Fibroblast of mammary gland (primary cell): Measurements from ENCODE around the gene MYH10.

Source experiments
- DNase-seq: peaks from one replicate; pipeline ENCODE4 v3.0.0-alpha.2; 2010; ENCODE audit warnings: low read depth
- H3K4me3 ChIP-seq: 2 replicates; pipeline ENCODE4 v1.5.1; 2011; ENCODE audit warnings: low read depth, mild to moderate bottlenecking, low read length, moderate library complexity; ENCODE audit not compliant: control insufficient read depth
- CTCF ChIP-seq: conservative IDR thresholded peaks from 2 replicates; pipeline ENCODE4 v1.5.1; 2011; ENCODE audit warnings: low read depth, low read length, inconsistent platforms; ENCODE audit not compliant: control insufficient read depth, insufficient read depth

Gene MYH10

GRCh38 chr17:8628172-8628571 lies 2.4 kb downstream of the MYH10 start:
- H3K4me3 ChIP-seq = no peak overlapping the region
- no peak for DNase-seq
- no peak for TF ChIP-seq CTCF

GRCh38 chr17:8623591-8623990 lies 6.9 kb downstream of the MYH10 start:
- H3K4me3 ChIP-seq = no peak overlapping the region
- no peak for DNase-seq
- TF ChIP-seq CTCF = no peak

- no peak overlapping the region for H3K4me3 ChIP-seq
- no peak for TF ChIP-seq CTCF
- no peak for DNase-seq
Observed at GRCh38 chr17:8622191-8622590, 8.3 kb downstream of the MYH10 start.

- TF ChIP-seq CTCF = no peak
- peak; percentile 77 for DNase-seq
- no peak overlapping the region for H3K4me3 ChIP-seq
Observed at GRCh38 chr17:8621585-8621984, 8.9 kb downstream of the MYH10 start.

GRCh38 chr17:8619294-8619693 lies 11.2 kb downstream of the MYH10 start:
- DNase-seq = no peak
- TF ChIP-seq CTCF = no peak
- no peak overlapping the region for H3K4me3 ChIP-seq

- DNase-seq = no peak
- TF ChIP-seq CTCF = no peak
- no peak overlapping the region for H3K4me3 ChIP-seq
Observed at GRCh38 chr17:8618825-8619224, 11.7 kb downstream of the MYH10 start.

- DNase-seq = peak; percentile 14
- no peak overlapping the region for H3K4me3 ChIP-seq
- no peak for TF ChIP-seq CTCF
Observed at GRCh38 chr17:8614988-8615387, 15.5 kb downstream of the MYH10 start.
